ENCODE measurements around the gene EVA1C. TPM values are rescaled to one million over a fixed set of nuclear protein-coding genes. Genes with fewer than 3 reads are reported as not detected.

EVA1C gene
- polyA plus RNA-seq, 1 of the 3 experiments (the other 2 are of a cell fraction) = 10.1 TPM

GRCh38 chr21:32377991-32378390 lies 34.5 kb upstream of the EVA1C start:
- no peak overlapping the region for H2AFZ ChIP-seq (ENCODE audit: low read depth)
- 83% methylated on average over 7 of the region's 7 CpGs for WGBS (ENCODE audit: low lambda C conversion rate)
- H3K9me2 ChIP-seq = no peaks in the 10 kb centered on the region
- peaks cover 71 to 81% of the 10 kb centered on the region in 2 experiments for H3K36me3 ChIP-seq (replicated peaks in 1 of 2; ENCODE audit: control insufficient read depth in 1 of 2, insufficient read depth in 2 of 2, low read length in 1 of 2)
- H3K9ac ChIP-seq = no peak overlapping the region
- DNase-seq = no peak
- ChIA-PET CTCF (no interaction called here), POLR2A (no interaction called here)
- H3F3A ChIP-seq (replicated peaks; ENCODE audit: insufficient read depth) = peaks cover 14% of the 10 kb centered on the region
- H3K27me3 ChIP-seq (ENCODE audit: insufficient read depth) = no peaks in the 10 kb centered on the region
- no peak overlapping the region for H3K4me2 ChIP-seq
- H3K27ac ChIP-seq (ENCODE audit: low read depth in 2 of 2, low read length in 1 of 2) = no peak overlapping the region
- H3K79me2 ChIP-seq (ENCODE audit: insufficient read depth) = peaks cover 79% of the 10 kb centered on the region
- H3K4me1 ChIP-seq (ENCODE audit: control insufficient read depth in 1 of 2, insufficient read depth in 2 of 2, low read depth in 1 of 2, low read length in 1 of 2) = peaks cover 0 to 14% of the 10 kb centered on the region in 2 experiments; a peak in 2 of 4 replicates
- H3K9me3 ChIP-seq = no peaks in the 10 kb centered on the region
- H4K20me1 ChIP-seq (ENCODE audit: insufficient read depth) = no peaks in the 10 kb centered on the region
- no peak overlapping the region for H3K4me3 ChIP-seq (ENCODE audit: low read depth in 2 of 2, low read length in 1 of 2)
- TF ChIP-seq SIN3A (IDR thresholded peaks at IDR 0.05; ENCODE audit: borderline replicate concordance, low read depth, low read length) = no peak
- TF ChIP-seq CTCF (IDR thresholded peaks at IDR 0.05) = no peak
- TF ChIP-seq SMC3 (IDR thresholded peaks at IDR 0.05; ENCODE audit: low read depth, low read length) = no peak
- TF ChIP-seq RCOR1 (IDR thresholded peaks at IDR 0.05; ENCODE audit: low read length) = no peak
- TF ChIP-seq TCF12 (IDR thresholded peaks at IDR 0.05) = no peak
- TF ChIP-seq GATA2 (CRISPR knock-in tag; IDR thresholded peaks at IDR 0.05) = no peak
- TF ChIP-seq NRF1 (IDR thresholded peaks at IDR 0.05; ENCODE audit: low read depth, low read length) = no peak
- no peak for TF ChIP-seq JUND (IDR thresholded peaks at IDR 0.05)
- TF ChIP-seq TAF1 (IDR thresholded peaks at IDR 0.05; ENCODE audit: borderline replicate concordance, low read depth, low read length) = no peak
- no peak for TF ChIP-seq USF1 (IDR thresholded peaks at IDR 0.05; ENCODE audit: borderline replicate concordance, low read depth)
- TF ChIP-seq POLR2AphosphoS5 (IDR thresholded peaks at IDR 0.05; ENCODE audit: low read depth, low read length) = no peak
- TF ChIP-seq, protein P1, sequence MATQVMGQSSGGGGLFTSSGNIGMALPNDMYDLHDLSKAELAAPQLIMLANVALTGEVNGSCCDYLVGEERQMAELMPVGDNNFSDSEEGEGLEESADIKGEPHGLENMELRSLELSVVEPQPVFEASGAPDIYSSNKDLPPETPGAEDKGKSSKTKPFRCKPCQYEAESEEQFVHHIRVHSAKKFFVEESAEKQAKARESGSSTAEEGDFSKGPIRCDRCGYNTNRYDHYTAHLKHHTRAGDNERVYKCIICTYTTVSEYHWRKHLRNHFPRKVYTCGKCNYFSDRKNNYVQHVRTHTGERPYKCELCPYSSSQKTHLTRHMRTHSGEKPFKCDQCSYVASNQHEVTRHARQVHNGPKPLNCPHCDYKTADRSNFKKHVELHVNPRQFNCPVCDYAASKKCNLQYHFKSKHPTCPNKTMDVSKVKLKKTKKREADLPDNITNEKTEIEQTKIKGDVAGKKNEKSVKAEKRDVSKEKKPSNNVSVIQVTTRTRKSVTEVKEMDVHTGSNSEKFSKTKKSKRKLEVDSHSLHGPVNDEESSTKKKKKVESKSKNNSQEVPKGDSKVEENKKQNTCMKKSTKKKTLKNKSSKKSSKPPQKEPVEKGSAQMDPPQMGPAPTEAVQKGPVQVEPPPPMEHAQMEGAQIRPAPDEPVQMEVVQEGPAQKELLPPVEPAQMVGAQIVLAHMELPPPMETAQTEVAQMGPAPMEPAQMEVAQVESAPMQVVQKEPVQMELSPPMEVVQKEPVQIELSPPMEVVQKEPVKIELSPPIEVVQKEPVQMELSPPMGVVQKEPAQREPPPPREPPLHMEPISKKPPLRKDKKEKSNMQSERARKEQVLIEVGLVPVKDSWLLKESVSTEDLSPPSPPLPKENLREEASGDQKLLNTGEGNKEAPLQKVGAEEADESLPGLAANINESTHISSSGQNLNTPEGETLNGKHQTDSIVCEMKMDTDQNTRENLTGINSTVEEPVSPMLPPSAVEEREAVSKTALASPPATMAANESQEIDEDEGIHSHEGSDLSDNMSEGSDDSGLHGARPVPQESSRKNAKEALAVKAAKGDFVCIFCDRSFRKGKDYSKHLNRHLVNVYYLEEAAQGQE (IDR thresholded peaks at IDR 0.05; ENCODE audit: low read depth, low read length) = no peak
- no peak for TF ChIP-seq FOSL2 (IDR thresholded peaks at IDR 0.05; ENCODE audit: borderline replicate concordance, low read depth)
- no peak for TF ChIP-seq EP300 (IDR thresholded peaks at IDR 0.05; ENCODE audit: borderline replicate concordance in 1 of 2, low read depth in 1 of 2, low read length in 1 of 2)
- no peak for TF ChIP-seq RFX5 (IDR thresholded peaks at IDR 0.05; ENCODE audit: low read length)
- TF ChIP-seq GABPA (IDR thresholded peaks at IDR 0.05; ENCODE audit: low read depth) = no peak
- no peak for TF ChIP-seq EZH2phosphoT487 (IDR thresholded peaks at IDR 0.05; ENCODE audit: borderline replicate concordance, low read depth)
- TF ChIP-seq, protein P2, sequence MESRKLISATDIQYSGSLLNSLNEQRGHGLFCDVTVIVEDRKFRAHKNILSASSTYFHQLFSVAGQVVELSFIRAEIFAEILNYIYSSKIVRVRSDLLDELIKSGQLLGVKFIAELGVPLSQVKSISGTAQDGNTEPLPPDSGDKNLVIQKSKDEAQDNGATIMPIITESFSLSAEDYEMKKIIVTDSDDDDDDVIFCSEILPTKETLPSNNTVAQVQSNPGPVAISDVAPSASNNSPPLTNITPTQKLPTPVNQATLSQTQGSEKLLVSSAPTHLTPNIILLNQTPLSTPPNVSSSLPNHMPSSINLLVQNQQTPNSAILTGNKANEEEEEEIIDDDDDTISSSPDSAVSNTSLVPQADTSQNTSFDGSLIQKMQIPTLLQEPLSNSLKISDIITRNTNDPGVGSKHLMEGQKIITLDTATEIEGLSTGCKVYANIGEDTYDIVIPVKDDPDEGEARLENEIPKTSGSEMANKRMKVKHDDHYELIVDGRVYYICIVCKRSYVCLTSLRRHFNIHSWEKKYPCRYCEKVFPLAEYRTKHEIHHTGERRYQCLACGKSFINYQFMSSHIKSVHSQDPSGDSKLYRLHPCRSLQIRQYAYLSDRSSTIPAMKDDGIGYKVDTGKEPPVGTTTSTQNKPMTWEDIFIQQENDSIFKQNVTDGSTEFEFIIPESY (IDR thresholded peaks at IDR 0.05; ENCODE audit: borderline replicate concordance, low read depth) = no peak
- TF ChIP-seq FOXJ3 (CRISPR knock-in tag; IDR thresholded peaks at IDR 0.05) = no peak
- TF ChIP-seq NFIC (IDR thresholded peaks at IDR 0.05; ENCODE audit: borderline replicate concordance) = no peak
